ENCODE data around the gene DMD.

DMD gene

GRCh38 chrX:31269914-31270313 is 1941.4 kb downstream of the DMD start:
- TF ChIP-seq, protein P1, sequence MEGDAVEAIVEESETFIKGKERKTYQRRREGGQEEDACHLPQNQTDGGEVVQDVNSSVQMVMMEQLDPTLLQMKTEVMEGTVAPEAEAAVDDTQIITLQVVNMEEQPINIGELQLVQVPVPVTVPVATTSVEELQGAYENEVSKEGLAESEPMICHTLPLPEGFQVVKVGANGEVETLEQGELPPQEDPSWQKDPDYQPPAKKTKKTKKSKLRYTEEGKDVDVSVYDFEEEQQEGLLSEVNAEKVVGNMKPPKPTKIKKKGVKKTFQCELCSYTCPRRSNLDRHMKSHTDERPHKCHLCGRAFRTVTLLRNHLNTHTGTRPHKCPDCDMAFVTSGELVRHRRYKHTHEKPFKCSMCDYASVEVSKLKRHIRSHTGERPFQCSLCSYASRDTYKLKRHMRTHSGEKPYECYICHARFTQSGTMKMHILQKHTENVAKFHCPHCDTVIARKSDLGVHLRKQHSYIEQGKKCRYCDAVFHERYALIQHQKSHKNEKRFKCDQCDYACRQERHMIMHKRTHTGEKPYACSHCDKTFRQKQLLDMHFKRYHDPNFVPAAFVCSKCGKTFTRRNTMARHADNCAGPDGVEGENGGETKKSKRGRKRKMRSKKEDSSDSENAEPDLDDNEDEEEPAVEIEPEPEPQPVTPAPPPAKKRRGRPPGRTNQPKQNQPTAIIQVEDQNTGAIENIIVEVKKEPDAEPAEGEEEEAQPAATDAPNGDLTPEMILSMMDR (conservative IDR thresholded peaks at IDR 0.05) = no peak
- no peak overlapping the region for H3K27ac ChIP-seq

DNA sequence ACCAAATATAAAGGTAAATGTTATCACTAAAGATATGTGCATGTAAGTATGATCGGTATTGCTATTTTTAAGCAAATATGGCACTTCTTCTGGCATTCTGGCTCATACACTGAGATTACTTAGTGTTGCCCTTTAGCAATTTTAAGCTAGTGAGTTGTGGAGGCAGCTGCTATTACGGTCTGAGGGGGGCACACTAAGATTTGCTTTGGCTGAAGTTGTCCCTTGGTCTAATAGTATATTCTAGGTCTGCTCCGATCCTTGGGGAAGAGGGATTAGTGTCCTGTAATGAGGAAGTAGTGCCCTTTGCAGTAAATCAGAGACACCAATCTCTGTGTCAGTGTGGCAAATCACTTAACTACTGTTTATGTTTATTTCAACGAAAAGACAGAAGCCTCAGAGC is 1943.0 kb downstream of the DMD start:
- TF ChIP-seq, protein P1 (conservative IDR thresholded peaks at IDR 0.05) = no peak
- no peak overlapping the region for H3K27ac ChIP-seq

GRCh38 chrX:31266203-31267076 is 1944.9 kb downstream of the DMD start:
- H3K27ac ChIP-seq = no peak overlapping the region
- TF ChIP-seq, protein P1 (conservative IDR thresholded peaks at IDR 0.05) = no peak

DNA sequence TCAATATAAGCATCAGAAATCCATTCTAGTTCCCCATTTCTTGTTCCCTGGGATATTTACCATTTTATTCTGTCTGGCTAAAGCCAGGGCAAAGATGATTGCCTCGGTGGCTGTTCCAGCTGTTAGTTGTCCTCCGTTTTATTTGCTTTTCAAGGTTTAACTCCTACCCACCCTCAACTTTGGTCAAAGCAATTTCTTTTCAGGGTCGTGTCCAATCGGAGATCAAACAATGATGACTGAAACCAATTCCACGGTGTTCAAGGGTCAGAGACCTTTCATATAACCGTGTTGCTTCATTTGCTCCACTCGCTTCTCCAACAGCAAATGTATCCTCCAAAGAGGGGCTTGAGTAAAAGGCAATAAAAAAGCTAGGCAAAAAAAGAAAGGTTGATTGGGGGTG is 1946.0 kb downstream of the DMD start:
- no peak overlapping the region for H3K27ac ChIP-seq
- TF ChIP-seq, protein P1 (conservative IDR thresholded peaks at IDR 0.05) = no peak

GRCh38 chrX:31260351-31260750 is 1951.0 kb downstream of the DMD start:
- H3K27ac ChIP-seq = no peak overlapping the region
- TF ChIP-seq, protein P1 (conservative IDR thresholded peaks at IDR 0.05) = no peak

DNA sequence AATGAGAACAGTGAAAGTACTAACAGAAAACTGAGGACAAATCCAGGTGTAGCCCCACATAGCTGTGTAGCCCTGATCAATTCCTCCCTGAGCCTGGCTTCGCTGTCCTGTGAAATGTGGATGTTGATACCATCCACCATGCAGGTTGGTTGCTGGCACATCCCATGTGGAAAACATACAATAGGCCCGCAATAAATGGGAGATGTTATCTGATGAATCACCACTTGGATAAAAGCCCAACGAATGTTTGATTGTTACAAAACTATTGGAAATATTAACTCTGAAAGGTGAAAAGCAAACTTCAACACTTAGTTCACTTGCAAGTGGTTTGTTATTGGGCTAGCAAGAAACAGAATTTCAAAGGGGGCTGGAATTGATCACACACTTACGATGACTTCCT is 1953.2 kb downstream of the DMD start:
- no peak overlapping the region for H3K27ac ChIP-seq
- TF ChIP-seq, protein P1 (conservative IDR thresholded peaks at IDR 0.05) = no peak

DNA sequence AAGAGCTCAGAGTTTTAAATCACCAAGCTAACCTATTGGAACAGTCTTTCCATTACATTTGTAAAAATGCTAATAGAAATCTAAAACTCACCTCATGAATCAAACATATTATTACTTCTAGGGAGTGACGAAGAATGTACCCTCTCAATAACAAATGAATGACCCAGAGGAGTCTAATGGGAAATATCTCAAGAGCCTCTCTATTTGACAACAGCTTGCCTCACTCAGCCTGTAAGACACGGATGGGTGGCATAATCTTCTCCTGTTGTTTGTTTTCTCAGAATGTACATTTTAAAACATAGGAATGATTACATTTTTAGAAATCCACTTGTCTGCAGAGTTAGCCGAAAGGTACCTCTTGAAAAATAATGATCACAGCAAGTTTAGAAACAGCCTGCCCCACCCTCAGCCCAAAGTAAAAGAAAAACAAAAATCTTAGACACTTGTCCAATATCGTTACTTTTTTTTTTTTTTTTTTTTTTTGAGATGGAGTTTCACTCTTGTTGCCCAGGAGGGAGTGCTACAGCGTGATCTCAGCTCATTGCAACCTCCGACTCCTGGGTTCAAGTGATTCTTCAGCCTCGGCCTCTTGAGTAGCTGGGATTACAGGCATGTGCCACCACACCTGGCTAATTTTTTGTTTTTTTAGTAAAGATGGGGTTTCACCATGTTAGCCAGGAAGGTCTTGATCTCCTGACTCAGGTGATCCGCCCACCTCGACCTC is 1955.9 kb downstream of the DMD start:
- TF ChIP-seq, protein P1 (conservative IDR thresholded peaks at IDR 0.05) = no peak
- no peak overlapping the region for H3K27ac ChIP-seq

Data from VCaP (cell line).